ENCODE results near the gene GRIK1.
"Not testable (repeated sequence)": the region's sequence is repeated elsewhere in the genome, so short reads cannot be mapped to it uniquely, and the experiment has no call there.

GRIK1 gene

DNA sequence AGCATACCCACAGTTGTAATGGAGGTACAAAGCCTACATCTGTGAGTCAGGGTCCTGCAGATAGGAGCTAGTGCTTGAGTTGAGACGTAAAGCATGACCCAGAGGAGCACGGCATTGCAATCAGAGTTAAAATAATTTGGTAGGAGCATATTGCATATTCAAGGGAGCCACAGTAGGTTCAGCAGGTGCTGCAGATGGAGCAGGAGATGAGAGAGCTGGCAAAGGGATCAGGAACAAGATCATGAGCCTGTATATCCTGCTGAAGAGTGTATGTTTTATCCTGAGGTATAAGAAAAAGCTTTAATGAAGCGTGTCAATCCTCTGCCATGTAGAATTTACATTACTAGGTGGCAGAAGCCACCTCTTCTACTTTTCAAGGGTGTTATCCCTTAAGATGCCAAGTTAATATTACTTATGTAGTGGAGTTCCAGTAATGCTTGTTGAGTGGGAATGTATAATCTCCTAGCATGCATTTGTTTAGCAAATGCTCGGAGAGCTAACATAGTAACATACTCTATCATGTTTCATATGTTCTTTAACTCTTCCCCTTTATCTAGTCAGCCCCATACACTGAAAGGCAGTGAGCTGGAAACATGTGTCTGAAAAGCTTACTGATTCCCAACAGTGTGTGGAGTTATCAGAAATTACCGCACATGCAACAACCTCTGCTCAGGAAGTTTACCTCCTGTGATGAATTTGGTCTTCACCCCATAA, 300.3 kb downstream of the GRIK1 start:
- no peak for DNase-seq

DNA sequence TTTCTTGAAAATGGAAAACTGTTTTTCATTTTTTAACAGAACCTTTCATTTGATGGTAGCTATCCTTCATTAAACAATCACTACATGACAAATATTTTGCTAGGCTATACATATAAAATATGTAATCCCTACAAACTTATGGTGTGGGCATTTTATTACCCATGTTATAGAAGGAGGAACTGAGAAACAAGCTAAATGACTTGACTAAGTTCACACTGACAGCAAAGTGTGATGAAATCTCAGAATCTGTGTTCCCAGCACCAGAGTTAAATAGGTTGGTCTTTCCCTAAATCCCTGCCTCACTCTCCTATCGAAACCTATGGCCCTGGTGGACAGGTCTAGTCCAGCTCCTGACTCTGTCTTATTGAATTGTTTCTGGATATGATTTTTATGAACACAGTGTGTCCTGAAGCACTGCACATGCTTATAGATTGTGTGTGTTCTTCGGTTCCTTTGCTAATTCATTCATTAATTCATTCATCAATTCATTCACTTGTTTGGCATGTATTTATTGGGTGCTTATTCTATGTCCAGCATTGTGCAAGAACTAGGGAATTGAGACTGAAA, 301.0 kb downstream of the GRIK1 start:
- no peak for DNase-seq

DNA sequence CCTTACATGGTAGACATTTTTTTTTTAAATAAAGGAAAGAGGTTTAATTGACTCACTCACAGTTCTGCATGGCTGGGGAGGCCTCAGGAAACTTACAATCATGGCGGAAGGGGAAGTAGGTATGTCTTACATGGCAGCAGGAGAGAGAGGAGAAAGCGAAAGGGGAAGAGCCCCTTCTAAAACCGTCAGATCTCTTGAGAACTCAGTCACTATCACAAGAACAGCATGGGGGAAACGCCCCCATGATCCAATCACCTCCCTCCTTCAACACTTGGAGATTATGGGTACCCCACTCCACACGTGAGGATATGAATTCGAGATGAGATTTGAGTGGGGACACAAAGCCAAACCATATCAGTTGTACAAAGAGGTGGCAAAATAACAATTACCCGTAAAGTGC, 301.7 kb downstream of the GRIK1 start:
- DNase-seq, result no peak

DNA sequence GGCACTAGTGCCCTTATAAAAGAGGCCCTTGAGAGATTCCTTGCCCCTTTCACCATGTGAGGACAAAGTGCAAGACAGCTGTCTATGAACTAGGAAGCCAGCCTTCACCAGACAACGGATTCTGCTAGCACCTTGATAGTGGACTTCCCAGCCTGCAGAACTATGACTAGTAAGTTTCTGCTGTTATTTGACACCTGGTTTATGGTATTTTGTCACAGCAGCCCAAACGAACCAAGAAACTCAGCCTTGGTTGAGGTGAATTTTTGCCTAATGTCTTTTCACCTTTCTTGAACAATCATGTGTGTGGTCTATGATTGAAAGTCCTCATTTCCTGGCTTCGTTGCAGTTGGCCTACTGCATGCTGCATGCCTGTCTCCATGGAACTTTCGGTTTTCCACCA, 302.2 kb downstream of the GRIK1 start:
- DNase-seq, result no peak

DNA sequence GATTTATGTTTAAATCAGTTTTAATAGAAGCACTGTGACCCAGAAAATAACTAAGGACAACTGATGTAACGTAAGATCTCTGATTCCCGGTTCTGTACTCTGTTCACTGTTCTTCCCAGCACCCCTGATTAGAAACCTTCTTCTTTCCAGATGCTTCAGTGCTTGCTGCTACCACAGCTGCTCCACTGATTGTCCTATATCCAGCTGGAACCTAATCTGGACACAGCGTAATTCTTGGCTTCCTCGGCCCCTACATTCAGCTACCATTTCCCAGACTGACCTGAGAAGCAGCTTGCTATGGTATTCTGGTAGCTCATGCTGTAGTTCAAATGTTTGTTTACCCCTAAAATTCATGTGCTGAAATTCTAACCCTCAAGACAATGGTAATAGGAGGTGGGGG, 302.7 kb downstream of the GRIK1 start:
- DNase-seq, result no peak

DNA sequence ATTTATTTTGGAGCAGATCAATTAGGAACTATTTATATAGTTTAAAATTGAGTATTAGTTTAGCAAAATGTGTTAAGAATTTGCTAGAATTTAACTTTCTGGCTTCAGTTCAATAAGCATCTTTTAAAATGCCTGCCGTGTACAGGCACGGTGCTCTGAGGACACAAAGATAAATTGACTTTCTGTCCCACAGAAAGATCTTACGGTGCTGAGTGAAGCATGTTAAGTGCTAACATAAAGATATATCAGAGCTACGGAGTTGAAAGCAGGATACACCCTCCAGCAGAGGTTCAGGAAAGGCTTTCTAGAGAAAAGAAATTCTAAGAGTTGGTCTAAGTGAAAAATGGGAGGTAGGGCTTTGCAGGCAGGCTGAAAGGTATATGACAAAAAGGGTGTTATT, 305.4 kb downstream of the GRIK1 start:
- DNase-seq, result no peak

DNA sequence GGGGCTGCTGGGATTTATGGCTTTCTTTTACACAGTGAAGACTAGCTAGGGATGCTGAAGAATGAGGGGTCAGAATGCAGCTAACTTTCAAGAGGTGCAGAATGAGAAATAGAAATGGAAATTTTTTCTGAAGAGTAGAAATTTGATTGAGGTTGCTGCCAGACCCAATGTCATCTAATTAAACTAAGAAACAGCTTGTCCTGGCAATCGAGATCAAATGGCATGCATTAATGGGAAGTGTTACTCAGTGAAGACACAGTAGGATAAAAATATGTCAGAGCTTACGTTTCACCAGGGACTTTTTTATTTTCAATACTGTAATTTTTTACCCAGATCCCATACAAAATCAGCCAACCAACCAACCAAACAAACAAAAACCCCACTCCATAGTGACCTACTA, 306.0 kb downstream of the GRIK1 start:
- DNase-seq, result no peak

DNA sequence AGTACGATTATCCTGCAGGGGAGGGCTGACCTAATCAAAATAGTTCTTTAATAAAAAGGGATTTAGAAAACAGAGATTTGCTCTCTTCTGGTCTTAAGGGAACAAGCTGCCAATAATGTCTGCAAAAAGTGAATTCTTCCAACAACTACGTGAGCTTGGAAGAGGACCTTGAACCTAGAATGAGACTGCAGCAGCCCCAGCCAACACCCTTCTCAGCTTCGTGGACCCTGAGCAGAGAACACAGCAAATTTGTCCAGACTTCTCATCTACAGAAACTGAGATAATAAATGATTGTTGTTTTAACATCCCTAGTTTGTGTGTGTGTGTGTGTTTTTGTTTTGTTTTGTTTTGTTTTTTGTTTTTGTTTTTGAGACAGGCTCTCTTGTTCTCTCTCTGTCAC, 309.4 kb downstream of the GRIK1 start:
- no peak for DNase-seq

DNA sequence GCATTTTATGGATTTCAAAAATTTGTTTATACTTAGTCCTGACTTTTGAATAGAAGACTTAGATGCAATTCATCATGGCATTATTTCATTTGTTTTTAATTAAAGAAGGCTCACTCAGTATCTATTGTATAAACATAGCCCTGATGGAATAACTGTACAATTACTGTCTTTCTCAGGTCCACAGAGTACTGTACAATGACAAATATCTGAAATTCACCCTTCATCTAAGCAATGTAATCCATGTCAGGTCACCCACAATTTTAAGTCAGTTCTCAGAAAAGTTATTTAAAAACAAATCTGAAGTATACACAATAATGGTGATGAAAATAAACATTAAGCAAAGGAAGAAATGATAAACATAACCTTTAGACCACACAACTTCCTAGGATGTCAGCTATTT, 311.9 kb downstream of the GRIK1 start:
- no peak for DNase-seq

DNA sequence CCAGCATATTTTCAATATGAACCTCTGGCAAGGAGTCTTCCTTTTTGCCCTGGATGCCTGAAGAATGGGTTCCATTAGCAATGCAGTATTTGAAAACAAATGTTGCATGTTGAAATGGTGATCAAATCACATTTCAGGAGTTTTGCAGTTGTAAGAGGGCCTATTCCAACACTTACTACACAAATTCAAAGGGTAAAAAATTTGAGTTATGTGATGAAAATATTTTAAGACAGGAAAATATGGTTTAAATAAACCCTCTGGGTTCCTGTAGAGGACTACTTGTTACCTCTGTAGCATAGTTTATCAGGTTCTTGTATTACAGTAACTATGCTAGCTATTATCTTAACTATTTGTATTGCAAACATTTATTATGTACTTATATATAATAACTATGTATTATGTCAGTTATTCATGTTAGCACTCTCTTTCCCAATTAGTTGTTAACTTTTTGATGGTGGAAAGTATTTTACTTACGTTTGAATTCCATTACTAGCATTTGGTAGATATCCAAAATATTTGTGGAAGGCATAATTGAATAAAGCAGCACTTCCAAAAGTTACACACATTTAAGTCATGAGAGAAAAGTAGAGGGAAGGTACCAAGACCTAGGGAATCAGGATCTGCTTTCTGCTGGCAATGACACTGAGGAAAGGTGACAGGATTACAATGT, 312.9 kb downstream of the GRIK1 start:
- no peak for DNase-seq

DNA sequence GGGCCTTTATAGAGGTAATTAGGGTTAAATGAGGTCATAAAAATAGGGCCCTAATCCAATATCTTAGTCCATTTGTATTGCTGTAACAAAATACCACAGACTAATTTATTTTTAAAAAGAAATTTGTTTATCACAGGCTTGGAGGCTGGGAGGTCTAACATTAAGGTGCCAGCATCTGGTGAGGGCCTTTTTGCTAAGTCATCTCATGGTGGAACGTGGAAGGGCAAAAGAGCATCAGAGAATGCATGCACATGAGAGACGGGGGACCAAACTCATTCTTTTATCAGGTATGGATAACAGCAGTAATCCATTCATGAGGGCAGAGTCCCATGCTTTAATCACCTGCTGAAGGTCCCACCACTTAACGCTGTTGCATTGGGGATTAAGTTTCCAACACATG, 313.8 kb downstream of the GRIK1 start:
- DNase-seq, result no peak

DNA sequence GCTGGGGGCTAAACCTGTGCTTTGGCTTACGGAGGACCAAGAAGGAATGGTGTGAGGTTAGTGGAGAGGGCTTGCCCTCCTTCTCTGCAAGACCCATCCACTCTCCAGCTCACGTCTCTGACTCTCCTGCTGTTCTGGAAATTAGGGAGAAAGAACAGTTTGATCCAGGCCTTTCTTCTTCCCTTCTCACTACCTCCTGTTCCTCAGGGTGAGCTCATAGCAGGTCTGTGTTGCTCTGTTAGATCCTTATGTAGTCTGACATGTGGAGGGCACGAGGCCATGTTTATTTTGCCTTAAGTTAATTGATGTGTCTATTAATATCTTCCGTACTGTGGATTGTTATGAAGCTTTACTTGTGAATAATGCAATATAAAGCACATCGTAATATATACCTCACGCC, 315.0 kb downstream of the GRIK1 start:
- no peak for DNase-seq

DNA sequence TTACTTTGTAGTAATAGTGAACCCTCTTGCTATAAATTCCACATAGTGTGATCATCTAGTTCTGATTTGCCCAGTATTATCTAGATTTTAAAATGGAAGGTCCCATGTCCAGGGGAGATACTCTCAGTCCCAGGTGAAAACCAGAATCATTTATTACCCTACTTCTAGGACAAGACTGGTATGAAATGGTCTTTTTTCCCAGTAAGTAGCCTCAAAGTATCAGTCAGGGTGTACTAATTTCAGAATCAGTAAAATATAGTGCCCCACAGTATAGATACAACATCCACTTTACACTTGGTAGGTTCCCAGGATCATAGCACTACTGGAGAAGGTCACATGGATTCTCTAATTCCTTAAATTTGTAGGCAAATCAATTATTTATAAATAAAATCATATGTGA, 318.3 kb downstream of the GRIK1 start:
- DNase-seq, result no peak

DNA sequence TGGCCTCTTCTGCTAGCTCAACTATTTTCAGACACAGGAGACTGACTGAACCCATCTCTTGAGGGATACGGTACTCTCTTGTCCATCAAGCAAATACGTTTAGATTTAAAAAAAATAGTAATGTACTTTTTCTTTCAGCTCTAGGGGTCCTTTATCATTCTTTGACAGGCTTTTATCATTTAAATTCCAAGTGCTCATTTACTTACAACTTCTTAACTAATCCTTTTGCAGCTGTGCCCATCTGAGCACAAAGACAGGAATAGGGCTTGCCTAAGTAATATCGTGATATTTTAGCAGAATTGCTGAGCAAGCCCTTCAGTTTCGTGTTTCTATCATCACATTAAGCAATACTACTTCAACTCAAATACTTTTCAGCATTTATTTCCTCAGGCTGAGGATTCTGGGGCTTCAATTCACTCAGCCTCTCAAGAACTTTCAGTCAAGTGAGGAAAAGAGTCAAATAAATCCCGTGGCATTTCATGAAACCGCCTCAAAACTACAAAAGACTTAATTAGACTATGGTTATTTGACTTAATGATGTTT, 323.5 kb downstream of the GRIK1 start:
- DNase-seq, result no peak

DNA sequence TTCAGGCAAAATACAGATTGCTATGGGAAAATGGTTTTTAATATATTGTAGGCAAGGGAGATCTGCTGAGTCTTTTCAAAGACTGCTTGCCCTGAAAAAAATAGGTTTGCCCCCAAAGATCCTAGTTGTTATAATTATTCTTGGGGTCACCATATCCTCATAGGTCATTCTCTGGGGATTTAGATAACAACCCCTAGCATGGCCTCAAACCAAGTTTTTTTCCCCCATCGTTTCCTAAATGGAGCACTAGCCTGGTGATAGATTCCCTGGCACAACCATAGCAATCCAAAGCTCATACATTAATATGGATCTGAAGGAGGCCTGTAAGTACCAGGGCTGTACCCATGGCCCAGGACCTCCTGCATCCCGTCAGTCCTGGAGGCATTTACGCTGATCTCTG, 325.9 kb downstream of the GRIK1 start:
- no peak for DNase-seq

DNA sequence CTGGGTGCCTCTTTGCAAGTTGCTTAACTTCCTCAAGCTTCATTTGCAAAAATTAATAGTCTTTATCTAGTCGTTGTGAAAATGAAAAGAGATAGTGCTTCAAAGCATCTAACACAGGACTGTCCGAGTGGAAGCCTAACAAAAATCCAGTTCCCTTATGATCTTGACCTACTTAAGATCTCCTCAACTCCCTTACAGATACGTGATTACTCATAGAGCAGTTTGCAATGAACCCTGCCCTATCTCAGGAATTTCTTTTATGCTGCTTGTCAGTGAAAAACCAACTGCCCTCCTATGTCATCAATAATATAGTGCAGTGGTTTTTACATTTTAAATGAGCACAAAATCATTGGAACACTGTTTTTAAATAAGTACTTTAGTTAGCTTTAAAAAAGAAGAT, 326.8 kb downstream of the GRIK1 start:
- no peak for DNase-seq

DNA sequence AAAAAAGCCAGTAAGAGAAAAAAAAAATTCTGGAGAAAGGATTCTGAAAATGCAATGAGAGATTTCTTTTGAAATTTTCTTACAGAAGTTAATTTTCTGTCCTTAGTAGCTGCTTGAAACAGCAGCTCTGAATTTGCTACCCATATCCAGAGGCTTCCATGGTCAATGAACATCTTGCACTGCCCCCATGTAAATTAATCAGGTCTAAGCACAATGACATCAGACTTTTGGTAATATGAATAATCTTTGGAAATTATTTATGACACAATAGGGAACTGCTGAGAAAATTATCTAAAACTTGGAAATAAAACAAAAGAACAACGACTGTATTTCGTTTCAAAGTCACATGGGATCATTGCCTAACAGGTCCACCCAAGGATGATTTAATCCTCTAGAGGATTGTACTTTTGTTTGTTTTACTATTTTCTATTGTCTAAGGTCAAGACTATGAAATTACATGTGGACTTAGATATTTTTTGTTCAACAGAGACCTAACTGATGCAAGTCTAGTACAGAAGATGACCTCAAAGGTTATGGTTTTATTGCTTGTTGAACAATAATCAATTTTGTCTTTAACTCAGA, 328.9 kb downstream of the GRIK1 start:
- DNase-seq, result no peak

DNA sequence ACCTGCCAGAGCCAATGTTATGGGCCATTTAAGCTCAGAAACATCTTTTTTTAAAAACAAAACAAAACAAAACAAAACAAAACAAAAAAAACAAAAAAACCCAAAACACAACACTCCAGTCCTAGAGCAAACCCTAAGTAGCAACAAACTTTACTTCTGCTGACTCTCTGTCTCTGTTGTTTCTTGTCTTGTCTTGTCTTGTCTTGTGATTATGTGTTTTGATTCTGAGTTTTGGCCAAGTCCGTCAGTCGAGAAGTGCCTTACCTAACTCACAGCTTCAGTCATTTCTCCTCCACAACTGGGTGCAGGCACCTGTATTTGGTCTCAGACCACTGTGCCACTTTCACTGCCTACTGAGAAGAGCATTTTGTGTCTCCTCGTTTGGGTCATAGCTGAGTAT, 333.2 kb downstream of the GRIK1 start:
- DNase-seq, result no peak

DNA sequence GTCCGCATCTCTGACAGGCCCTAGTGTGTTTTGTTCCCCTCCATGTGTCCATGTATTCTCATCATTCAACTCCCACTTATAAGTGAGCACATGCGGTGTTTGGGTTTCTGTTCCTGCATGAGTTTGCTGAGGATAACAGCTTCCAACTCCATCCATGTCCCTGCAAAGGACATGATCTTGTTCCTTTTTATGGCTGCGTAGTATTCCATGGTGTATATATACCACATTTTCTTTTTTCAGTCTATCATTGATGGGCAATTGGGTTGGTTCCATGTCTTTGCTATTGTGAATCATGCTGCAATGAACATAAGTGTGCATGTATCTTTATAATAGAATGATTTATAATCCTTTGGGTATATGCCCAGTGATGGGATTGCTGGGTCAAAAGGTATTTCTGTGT, 334.6 kb downstream of the GRIK1 start:
- not testable (repeated sequence) for DNase-seq

DNA sequence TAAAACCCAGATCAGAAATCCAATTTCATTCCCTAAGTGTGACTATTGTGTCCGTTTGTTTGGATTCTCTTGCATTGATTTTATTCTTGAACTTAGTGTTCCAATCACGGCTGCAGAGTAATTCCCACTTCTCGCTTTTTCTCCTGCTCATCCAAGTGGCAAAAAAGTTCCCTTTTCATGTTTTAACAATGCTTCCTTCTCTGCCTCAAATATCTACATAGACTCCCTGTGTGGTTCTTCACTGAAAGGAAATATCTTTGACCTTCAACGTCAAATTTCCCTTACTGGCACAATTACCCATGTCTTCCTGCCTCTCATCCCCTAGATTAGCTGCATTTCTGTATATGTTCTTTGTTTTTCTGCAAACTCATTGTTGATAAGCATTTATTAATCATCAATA, 335.7 kb downstream of the GRIK1 start:
- DNase-seq, result no peak

DNA sequence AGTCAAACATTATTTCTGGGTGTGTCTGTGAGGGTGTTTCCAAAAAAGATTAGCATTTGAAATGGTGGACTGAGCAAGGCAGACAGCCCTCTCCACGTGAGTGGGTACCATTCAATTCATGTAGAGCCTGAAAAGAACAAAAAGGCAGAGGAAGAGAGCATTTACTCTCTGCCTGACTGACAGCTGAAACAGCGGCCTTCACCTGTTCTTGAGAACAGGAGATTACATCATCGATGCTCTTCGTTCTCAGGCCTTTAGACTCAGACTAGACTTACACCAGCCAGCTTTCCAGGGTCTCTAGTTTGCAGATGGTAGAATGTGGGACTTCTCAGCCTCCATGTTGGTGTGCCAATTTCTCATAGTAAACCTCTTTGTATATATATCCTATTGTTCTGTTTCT, 338.7 kb downstream of the GRIK1 start:
- DNase-seq, result no peak

DNA sequence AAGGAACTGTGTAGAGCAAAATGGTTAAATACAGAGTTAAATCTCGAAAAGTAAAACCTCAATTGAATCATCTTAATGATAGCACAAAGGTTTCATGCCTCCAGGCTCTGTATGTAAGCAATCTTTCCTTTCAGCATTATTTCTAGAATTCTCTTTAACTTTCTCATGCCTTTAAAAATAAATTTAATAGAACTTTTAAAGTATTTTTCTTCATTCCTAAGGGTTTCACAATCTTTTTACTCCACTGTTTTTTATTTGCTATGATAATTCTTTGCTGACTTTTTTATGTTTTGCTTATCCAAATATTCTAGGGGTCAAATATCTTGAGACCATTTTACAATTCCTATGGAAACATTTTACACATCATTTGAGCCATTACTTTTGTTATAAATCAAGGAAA, 353.1 kb downstream of the GRIK1 start:
- no peak for DNase-seq

DNA sequence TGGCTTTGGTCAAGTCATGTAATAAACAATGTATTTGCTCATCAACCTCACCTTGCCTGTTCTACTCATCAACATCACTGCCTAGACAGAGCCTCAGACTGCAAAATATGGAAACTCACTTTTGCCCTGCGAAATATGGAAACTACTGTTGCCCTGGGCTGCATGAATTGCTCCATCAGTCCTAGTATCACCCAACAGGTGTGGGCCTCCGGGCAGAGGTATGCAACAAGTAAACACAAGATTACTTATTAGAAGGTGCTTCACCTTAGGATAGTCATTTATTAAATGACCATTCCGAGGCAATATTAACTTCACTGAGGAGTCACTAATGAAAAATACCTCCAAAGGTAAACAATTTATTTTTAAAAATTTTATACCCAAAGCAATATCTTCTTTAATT, 354.3 kb downstream of the GRIK1 start:
- no peak for DNase-seq

DNA sequence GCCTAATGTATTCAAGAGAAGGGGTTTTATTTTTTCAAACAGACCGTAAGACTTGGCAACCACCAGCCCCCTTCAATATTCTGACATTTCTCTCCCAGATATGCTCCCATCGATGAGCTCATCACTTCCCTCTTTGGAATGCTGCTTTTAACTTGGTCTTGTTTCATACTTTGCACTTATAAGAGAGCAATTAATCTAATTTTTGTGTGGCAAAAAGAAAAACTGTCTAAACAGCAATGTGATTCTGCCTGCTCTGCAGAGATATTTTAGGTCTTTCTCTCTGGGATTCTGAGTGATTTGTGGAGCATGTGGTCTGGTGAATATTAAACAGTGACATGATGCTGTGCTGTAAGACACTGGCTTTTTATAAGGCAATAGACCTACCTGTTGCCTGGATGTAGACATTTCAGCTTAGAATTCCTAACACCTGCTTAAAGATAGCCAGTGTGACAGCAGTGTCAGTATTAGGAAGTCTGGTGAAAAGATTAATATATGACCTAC, 356.3 kb downstream of the GRIK1 start:
- no peak for DNase-seq
